Endometrial microvascular endothelial cells (primary cell): Measurements from ENCODE around the gene ERN1. TPM values are rescaled to one million over a fixed set of nuclear protein-coding genes. Genes with fewer than 3 reads are reported as not detected.

Source experiments
- total RNA-seq: library from RNA; depleted of rRNA; stranded (reverse); fragments of >200 nt; gene quantifications from one replicate; pipeline ENCODE4 v1.2.3, GENCODE V29; 2015; ENCODE audit errors: inconsistent ontology term

ERN1 gene
- total RNA-seq, 1 donor from 2014 or later = 23.1 TPM

Other genes starting within 250 kb of the ERN1 start
- not detected for gene GH2, start 248.2 kb downstream of the ERN1 start, total RNA-seq
- gene CSH1, start 233.6 kb downstream of the ERN1 start, total RNA-seq = not detected
- gene CSHL1, start 218.9 kb downstream of the ERN1 start, total RNA-seq = not detected
- gene GH1, start 211.3 kb downstream of the ERN1 start, total RNA-seq = not detected
- gene CD79B, start 197.8 kb downstream of the ERN1 start, total RNA-seq = 0.93 TPM
- gene SCN4A, start 157.2 kb downstream of the ERN1 start, total RNA-seq = not detected
- gene PRR29, start 131.8 kb downstream of the ERN1 start, total RNA-seq = not detected
- gene ICAM2, start 109.5 kb downstream of the ERN1 start, total RNA-seq = 1,904 TPM
- gene TEX2, start 133.1 kb upstream of the ERN1 start, total RNA-seq = 24.9 TPM